CD4-positive, alpha-beta T cell treated with Interferon alpha-2 for 1 hour (primary cell): Measurements from ENCODE around the gene FTCD.
"Not testable (repeated sequence)": the region's sequence is repeated elsewhere in the genome, so short reads cannot be mapped to it uniquely, and the experiment has no call there.

Experiments
- DNase-seq, 2 donors: peaks; one replicate each; pipeline ENCODE4 v3.0.0-alpha.2; 2020 to 2022

FTCD gene

DNA sequence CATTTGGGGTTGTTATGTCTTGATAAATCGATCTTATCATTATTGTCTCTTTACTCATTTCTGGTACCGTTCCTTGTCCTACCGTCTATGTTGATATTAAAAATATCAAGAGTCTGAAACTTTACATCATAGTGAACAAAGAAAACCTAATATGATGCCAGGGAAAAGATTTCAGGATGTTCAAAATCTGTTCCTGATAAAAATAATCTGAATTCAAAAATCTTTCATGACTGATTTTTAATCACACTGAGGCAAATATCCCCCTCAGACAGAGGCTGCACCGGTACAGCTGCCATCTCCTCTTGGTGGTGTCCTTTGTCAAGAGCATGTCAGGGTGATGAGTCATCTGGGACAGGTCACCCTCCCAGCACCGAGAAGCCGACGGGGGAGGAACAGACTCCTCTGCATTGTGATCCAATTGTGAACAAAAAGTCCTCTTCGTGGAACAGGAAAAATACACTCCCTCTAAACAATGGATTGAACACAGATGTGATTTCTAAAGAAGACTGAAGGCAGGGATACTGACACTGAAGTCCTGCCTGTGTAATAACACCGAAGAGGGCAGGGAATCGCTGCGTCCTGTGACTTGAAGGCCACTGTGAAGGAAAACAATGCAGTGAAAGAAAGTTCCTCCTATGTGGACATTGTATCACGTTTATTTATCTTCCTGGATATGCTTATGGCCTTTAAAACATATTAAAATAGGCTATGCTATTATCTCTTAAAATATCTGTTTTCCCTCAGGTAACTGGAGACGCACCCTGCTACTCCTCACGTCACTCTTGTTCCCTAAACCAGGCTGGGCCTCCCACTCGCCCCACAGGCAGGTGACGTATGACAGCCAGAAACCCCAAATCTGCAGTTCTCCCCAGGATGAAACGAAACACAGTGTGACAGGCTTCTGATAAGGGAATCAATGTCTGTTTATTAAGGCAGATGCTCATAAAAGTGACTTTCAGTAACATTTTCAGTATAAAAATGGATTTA lies 33.1 kb upstream of the FTCD start:
- DNase-seq, result no peak

DNA sequence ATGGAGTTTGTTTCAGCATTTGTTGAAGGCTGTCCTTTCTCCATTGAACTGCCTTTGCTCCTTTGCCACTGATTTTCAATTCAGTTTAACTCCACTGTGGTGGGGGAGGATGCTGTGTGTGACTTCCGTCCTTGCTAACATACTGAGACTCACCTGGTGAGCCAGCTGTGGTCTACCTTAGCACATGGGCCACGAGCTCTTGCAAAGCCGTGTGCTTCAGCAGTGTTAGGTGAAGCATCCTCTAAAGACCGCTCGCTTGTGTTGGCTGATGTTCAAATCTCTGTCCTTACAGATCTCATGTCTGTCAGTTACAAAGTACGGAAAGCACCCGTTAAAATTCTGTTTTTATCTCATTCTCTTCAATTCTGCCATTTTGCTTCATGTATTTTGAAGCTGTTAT lies 32.4 kb upstream of the FTCD start:
- DNase-seq, result no peak

DNA sequence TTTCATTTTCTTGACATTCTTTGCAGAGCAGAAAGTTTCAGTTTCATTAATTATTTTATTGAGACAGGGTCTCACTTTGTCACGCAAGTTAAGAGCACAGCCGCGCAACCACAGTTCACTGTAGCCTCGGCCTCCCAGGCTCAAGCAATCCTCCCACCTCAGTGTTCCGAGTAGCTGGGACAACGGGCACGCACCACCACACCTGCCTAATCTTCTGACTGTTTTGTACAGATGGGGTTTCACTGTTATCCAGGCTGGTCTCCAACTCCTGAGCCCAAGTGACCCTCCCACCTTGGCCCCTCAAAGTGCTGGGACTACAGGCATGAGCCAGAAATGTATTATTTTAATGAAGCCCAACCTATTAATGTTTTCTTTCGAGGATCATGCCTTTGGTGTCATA lies 31.9 kb upstream of the FTCD start:
- no peak for DNase-seq

DNA sequence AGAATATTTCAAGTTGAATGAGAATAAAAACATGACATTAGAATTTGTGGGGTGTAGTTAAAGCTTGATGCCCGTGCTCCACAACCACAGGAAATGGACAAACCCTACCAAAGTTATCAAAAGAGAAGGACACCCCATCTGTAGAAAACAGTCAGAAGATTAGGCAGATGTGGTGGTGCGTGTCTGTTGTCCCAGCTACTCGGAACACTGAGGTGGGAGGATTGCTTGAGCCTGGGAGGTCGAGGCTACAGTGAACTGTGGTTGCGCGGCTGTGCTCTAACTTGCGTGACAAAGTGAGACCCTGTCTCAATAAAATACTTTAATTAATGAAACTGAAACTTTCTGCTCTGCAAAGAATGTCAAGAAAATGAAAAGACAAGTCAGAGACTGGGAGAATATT lies 30.3 kb upstream of the FTCD start:
- DNase-seq, result no peak

DNA sequence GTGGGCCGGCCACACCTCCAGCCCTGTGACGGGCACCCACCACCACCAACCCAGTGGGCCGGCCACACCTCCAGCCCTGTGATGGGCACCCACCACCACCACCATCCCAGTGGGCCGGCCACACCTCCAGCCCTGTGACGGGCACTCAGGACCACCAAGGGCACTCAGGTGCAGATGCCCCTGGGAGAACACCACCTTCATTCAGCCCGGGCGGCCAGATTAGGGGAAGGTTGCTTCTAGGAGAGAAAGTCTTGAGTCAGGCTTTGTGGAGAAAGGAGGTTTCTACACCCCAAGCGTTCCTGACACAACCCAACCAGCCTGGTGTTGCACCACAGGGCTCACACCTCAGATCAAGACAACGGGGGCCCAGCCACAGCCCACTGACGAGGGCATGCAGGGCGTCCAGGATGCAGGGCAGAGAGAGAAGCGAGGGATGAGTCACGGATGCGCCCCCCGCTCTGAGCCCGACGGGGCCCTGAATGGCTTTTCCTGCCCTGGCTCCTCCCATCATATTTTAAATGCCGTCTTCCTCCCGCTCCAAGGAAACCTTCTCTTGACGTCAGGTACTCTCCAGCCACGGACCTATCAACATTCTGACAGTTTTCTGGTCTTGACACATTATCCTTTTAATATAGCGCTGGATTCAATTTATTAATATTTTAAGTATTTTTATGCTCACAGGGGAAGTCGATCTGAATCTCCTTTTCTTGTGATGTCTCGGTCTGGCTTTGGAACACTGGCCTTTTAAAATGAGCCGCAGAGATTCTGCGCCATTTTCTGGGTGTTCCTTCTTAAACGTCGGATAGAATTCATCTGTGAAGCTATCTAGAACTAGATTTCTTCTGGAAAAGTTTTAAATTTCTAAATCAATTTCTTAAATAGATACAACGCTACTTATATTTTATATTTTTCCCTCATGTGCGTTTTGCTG lies 29.5 kb upstream of the FTCD start:
- DNase-seq, result peak; percentile 72 to 83

DNA sequence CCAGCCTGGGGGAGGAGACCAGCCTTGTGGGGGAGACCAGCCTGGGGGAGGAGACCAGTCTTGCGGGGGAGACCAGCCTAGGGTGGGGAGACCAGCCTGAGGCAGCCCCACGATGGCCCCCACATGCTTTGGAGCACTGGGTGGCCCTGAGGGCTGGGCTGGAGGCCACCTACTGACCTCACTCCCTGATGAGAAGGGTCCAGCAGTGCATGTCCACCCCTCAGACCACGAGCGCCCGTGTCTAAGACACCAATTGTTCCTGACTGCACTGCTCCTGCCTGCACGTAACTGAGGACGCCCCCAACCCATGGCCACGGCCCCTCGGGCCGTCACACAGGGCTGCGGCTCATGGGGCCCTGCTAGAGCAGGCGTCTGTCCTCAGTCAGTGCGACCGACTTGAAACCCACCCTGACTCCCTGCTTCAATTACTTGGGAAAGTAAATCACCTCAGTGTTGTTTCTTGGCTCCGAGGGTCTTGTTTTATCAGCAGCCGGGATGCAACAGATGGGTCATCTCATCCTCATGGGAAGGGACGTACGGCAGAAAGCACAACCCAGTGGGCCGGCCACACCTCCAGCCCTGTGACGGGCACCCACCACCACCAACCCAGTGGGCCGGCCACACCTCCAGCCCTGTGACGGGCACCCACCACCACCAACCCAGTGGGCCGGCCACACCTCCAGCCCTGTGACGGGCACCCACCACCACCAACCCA lies 28.7 kb upstream of the FTCD start, which contains the start of gene SPATC1L:
Gene SPATC1L, minus strand, starts transcription at position 550 of the 715 bp plus-strand sequence. CDS start 1,643 bp downstream, outside the sequence.
- peak in 1 of 2 donors; percentile 50 for DNase-seq

DNA sequence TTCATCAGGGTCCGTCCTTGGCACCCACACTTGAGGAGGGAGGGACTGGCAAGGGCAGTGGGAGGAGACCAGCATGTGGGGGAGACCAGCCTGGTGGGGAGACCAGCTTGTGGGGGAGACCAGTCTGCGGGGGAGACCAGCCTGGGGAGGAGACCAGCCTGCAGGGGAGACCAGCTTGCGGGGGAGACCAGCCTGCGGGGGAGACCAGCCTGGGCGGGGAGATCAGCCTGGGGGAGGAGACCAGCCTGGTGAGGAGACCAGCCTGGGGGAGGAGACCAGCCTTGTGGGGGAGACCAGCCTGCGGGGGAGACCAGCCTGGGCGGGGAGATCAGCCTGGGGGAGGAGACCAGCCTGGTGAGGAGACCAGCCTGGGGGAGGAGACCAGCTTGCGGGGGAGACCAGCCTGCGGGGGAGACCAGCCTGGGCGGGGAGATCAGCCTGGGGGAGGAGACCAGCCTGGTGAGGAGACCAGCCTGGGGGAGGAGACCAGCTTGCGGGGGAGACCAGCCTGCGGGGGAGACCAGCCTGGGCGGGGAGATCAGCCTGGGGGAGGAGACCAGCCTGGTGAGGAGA lies 28.0 kb upstream of the FTCD start:
- not testable (repeated sequence) for DNase-seq

DNA sequence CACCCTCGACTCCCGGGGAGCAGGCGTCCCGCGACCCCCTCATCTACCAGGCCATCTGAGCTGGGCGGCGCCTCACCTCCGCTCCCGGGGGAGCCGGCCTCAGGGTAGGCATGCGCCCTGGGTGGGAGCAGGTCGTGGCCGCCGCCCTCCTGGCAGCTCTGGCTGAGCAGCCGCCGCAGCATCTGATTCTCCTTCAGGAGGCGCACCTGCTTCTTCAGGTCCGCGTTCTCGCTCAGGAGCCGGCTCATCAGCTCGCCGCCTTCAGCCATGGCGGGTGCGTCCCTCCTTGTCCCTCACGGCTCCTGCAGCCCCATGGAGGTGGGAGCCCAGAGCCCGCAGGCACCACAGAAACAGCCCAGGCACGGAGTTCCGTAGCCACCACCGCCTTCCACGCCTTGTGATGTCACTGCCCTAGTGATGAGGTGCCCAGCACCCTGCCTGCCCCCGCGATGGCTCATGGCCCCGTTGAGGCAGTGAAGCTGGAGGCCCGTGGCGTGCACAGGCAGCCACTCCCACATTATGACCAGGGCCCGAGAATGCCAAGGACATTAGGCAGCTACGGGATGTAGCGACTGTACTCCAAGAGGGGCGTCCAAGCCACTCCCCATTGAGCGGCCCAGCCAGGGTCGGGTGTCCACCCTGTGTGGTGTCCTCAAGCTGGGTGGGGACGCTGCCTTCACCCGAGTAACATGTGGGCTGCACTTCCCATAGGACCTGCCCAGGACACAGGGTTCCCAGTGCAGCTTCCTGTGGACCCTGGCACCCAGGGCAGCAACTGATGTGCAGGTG lies 27.4 kb upstream of the FTCD start:
- no peak for DNase-seq

DNA sequence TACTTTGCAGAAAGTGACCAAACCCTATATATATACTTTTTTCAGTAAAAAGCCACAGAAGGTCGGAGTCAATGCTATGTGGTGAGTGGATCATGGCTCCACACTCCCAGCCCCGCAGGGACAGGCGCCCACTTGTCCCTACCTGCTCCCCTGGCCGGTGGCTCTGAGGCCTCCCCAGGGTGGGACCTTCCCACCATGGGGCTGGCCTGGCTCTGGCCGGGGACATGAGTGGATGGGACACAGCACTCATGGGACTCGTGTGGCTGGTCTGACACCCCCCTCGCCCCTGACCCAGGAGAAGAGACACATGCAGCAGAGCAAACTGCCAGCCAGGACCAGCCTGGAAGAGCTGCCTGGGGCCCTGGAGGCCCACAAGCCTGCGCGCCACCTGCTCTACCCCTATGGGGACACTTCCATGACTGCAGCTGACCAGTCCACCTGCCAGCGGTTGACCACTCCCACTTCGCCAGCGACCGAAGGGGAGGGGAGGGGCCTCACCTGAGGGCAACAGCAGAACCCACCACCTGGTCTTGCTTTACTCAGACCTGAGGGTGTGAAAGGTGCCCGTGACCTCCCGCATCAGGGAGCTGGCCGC lies 26.7 kb upstream of the FTCD start:
- no peak for DNase-seq

DNA sequence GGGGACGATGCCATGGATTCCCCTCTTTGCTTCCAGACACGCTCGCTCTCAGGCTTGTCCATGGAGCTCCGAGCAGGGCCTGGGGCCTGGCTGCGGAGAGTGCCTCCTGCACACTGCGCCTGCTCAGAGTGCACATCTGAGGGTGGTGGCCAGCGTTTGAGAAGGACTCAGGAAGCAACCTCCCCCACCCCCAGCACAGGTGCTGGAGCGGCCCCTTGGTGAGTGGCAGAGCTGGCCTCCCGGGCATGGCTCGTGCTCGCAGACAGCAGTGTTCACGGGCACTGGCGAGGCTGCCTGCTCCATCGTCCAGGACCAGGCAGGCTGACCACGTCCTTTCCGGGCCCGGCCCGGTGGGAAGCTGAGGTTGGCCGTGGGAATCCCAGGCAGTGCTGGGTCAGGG lies 26.1 kb upstream of the FTCD start:
- no peak for DNase-seq

DNA sequence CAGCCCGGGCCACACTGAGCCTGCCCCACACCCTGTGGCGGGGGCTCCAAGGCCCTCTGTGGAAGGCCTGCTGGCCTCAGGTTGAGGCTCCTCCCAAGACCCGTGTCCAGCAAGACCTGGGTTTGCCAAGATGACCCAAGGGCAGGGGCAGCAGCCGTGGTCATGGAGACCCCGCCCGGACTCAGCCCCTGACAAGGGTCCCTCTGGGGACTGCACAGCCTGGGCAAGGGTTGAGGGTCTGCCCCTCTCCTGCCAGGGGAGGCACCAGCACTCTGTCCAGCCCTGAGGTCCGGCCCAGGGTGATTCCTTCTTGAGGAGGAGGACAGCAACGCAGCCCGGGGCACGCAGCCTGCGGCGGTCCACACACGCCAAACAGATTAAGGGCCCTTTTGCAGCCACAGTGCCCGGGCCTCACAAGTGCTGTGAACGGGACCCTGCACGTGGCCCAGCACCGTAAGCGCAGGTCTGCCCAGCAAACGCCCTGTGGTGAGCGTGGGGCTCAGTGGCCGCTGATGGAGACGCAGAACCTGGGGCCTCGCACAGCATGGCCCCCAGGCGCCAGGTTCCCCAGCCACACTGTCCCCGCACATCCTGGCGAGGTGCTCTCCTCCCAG lies 25.5 kb upstream of the FTCD start:
- no peak for DNase-seq

DNA sequence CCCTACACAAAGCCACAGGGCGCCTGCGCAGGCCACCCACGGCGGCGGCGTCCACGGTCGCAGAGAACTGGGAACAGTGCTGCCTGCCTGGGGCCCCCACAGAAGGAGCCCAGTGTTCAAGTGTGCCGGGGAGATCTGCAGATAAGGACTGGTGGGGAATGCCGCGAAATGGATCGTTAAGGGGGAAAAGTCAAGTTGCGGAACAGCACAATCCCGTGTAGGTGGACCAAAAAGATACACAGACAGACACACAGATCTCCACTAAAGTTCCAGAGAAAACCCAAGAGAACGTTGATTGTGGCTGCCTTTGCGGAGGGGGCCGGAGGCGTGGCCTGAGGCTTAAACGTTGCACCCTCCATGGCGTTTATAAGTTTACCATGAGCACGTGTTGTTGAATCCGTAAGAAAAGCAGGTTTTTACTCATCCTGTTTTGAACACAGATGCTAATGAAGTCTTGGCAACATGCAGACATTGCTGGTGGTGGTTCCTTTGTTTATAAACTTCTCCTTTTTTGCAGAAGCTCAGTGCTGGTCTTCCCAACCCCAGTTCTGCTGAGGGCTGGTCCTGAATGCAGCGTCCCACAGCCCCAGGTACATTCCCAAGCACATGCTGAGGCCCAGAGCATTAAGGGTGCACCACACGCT lies 24.8 kb upstream of the FTCD start:
- no peak for DNase-seq

DNA sequence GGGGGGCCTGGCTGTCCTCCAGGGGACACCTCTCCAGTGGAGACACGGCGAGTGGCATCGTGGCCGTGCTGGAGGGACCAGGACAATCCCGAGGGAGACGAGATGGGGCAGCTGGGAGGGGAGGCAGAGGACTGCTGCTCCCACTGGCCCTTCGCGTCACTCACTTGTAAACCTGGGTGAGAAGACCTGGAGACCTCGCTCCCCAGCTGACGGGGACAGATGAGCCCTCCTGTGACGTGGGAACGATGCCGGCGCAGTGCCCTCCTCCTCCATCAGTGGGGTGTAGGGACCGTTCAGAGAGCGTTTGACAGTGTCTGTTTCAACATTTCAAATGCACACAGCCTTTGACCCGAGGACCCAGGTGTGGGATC lies 24.3 kb upstream of the FTCD start:
- no peak for DNase-seq

DNA sequence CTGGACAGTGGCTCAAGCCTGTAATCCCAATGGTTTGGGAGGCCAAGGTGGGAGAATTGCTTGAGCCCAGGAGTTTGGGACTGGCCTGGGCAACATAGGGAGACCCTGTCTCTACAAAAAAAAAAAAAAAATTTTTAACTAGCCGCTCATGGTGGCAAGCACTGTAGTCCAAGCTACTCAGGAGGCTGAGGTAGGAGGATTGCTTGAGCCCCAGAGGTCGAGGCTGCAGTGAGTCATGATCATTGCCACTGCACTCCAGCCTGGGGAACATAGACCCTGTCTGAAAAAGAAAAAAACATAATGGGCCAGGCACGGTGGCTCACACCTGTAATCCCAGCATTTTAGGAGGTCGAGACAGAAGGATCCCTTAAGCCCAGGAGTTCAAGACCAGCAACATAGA lies 23.6 kb upstream of the FTCD start:
- no peak for DNase-seq

DNA sequence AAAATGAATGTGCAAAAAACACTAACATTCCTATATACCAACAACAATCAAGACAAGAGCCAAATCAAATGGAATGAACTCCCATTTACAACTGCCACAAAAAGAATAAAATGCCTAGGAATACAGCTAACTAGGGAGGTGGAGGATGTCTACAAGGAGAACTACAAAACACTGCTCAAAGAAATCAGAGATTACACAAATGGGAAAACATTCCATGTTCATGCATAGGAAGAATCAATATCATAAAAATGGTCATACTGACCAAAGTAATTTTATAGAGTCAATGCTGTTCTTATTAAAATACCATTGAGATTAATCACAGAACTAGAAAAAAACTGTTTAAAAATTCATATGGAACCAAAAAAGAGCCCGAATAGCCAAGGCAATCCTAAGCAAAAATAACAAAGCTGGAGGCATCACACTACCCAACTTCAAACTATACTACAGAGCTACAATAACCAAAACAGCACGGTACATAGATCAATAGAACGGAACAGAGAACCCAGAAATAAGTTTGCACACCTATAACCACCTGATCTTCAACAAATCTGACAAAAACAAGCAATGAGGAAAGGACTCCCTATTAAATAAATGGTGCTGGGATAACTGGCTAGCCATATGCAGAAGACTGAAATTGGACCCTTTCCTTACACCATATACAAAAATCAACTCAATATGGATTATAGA lies 21.2 kb upstream of the FTCD start:
- DNase-seq, result not testable (repeated sequence)

DNA sequence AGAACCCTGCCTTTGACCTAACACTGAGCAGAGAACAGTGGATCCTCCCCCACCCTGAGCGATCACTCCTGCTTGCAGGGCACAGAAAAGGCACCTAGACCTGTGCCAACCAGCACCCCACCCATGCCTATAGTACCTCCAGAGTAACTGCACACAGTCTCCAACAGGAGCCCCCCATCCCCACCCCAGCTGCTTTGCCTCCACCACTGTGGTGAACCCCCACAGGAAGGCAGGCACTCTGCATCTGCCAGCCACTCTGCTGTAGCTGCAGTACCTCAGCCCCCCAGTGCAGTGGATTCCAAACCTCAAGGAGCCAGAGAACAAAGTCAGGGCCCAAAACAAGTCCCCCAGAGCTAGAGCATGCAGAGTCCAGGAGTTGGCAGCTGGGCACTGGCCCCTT lies 18.2 kb upstream of the FTCD start:
- DNase-seq, result no peak

DNA sequence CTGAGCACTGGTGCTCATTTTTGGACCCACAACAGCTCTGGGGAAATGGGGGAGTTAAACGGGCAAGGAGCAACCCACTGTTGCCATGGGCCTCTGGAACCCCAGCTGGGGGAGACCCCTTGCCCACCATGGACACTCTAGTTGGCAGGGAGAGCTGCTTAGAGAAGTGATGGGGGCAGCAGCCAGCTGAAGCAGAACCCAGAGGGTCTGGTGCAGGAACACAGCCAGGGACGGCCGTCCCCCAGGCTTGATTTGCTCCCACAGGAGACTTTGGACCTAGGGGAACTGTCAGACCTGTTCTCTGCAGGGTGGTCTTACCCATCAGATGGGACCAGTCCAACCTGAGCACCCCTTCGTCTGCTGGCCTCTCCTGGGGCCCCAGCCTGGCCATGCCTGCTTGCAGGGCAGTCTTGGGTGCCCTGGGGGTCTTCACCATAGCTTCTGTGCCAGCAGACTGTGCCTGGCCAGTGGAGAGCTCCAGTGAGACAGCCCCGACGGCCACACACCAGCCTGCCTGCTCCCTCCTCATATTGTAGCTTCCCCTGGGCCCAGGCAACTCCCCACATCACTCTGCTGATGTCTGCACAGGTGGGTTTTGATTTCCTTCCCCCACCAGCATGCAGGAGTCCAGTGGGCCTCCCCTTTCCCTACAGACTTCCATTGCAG lies 17.6 kb upstream of the FTCD start:
- DNase-seq, result no peak

DNA sequence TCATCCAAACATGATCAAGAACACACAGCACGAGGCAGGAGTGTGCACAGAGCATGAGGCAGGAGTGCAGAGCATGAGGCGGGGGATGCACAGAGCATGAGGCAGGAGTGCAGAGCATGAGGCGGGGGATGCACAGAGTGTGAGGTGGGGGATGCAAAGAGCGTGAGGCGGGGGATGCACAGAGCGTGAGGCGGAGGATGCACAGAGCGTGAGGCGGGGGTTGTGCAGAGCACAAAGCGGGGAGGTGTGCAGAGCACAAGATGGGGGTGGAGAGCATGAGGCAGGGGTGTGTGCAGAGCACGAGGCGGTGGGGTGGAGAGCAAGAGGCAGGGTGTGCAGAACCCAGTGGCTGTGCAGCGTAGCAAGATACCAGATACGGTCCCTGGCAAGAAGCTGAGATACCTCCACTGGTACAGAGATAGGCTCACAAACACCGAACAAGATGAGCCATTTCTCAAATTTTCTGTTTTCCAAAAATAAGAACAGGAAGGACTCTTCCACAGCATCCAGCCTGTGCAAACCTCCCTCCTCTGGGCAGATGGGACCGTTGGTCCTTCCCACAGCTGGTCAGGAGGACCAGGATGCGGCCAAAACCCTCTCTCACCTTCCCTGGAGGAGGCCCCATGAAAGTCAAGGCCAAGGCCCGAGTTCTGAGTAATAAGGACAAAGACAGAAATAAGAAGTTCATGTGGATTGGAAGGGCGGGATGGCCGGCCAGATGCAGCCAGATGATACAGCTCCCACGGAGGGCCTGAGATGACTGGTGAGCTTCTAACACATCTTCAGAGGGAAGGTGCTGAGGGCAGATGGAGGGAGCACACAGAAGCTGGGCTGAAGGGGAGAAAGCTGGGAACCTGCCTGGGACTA lies 16.9 kb upstream of the FTCD start:
- no peak for DNase-seq
